Kidney (tissue), 14 donors: ENCODE data around the gene FOXK1. TPM values are rescaled to one million over a fixed set of nuclear protein-coding genes. Genes with fewer than 3 reads are reported as not detected.

Experiments
- DNase-seq, 5 donors: peaks; one replicate each; pipeline ENCODE4 v3.0.0-alpha.2; 2013 to 2020
- FAIRE-seq: peaks from 2 replicates; lab custom pipeline; 2012; peaks lifted over from hg19 to GRCh38; lab: Jason Lieb, UNC
- H3K27ac ChIP-seq, 2 donors: one replicate each; pipeline ENCODE4 v1.7.0; 2013; ENCODE audit warnings: low read depth in 2 of 2, low read length in 2 of 2, inconsistent platforms in 1 of 2
- H3K27me3 ChIP-seq: one replicate; pipeline ENCODE4 v1.7.1; 2013; ENCODE audit warnings: low read length, inconsistent platforms; ENCODE audit not compliant: control insufficient read depth, insufficient read depth
- H3K36me3 ChIP-seq, 3 donors: one replicate each; pipeline versions ENCODE4 v1.7.0 to v1.7.1; 2013; ENCODE audit warnings: low read length in 3 of 3, control low read depth in 1 of 3, inconsistent platforms in 1 of 3; ENCODE audit not compliant: insufficient read depth in 3 of 3, control insufficient read depth in 2 of 3
- H3K4me1 ChIP-seq, 3 donors: one replicate each; pipeline versions ENCODE4 v1.7.0 to v1.7.1; 2013; ENCODE audit warnings: low read length in 3 of 3, inconsistent platforms in 1 of 3, low read depth in 1 of 3; ENCODE audit not compliant: control insufficient read depth in 2 of 3, insufficient read depth in 2 of 3
- H3K4me3 ChIP-seq, 3 donors: one replicate each; pipeline versions ENCODE4 v1.7.0 to v1.8.1; 2013; ENCODE audit warnings: low read length in 3 of 3, control low read depth in 1 of 3, inconsistent platforms in 1 of 3
- H3K9ac ChIP-seq, 3 donors: one replicate each; pipeline versions ENCODE4 v1.7.0 to v1.7.1; 2013; ENCODE audit warnings: low read length in 3 of 3, control low read depth in 1 of 3, inconsistent platforms in 1 of 3
- H3K9me3 ChIP-seq, 3 donors: one replicate each; pipeline versions ENCODE4 v1.7.0 to v1.7.1; 2013; ENCODE audit warnings: low read length in 3 of 3, control low read depth in 1 of 3, inconsistent platforms in 1 of 3; ENCODE audit not compliant: control insufficient read depth in 2 of 3, insufficient read depth in 1 of 3
- intact Hi-C: fragments of 100-400 bp; cut with DNase I; formaldehyde crosslinking; loops from one replicate; pipeline ENCODE4 v1.11.1; 2022
- polyA plus RNA-seq: library from polyadenylated mRNA; stranded (reverse); fragments of 350-450 nt; fragmentation: Illumina TruSeq; extraction: RNeasy Lipid Tissue Mini Kit (QIAGEN cat#74804); gene quantifications from one replicate; pipeline ENCODE4 v1.2.3, GENCODE V29; 2014; ENCODE audit warnings: low read depth, low replicate concordance; ENCODE audit not compliant: insufficient read depth
- total RNA-seq: library from RNA; stranded (reverse); fragmentation: NEBNext Ultra II Directional; extraction: Animal tissue kit (Norgen Biotek cat#: 25700); gene quantifications from one replicate; pipeline ENCODE4 v1.2.1, GENCODE V29; 2021
- TF ChIP-seq, protein P1 (sequence below): IDR thresholded peaks from 3 replicates; pipeline ENCODE4 v1.5.1; 2012; ENCODE audit warnings: mild to moderate bottlenecking, moderate library complexity, borderline replicate concordance; ENCODE audit not compliant: insufficient read depth; ENCODE audit errors: extremely low read depth
- donor health status: control.
- donor health status: control.
- donor health status: control.
- donor health status: control.
- donor health status: control.
- donor health status: DM: yes; HTN: yes; CAD: no.
- donor health status: Normal renal cell carcinoma (clear cell type).

FOXK1 gene
- total and polyA plus RNA-seq, 2 donors from 2014 or later = 3.9 to 44.2 TPM

DNA sequence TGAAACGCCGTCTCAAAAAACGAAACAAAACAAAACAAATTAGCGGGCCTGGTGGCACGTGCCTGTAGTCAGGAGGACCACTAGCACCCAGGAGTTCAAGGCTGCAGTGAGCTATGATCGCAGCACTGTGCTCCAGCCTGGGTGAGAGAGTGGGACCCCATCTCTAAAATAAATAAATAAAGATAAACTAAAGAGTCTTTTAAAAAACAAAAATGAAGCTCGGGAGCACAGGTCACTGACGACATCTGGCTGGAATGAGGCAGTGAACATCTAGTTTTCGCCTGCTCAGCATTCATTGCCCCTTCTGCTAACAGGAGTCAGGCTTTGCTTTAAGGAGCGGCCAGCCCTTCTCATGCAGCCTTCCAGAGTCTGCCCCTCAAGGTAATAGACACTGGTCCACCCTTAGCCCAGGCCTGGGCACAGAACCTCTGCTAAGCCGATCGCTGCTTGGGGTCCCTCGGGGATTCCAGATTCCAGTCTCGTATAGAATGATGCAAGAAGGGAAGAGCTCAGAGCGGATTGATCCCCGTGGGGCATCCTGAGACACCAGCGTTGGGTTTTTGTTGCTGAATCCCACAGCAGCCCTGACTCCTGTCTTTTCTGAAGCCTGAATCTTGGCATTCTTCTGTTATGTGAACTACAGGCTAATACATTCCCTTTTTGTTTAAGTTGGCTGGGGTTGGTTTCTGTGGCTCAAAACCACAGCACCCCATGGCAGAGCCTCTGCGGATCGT, 14.2 kb upstream of the FOXK1 start:
- H3K9ac ChIP-seq = no peak overlapping the region
- FAIRE-seq (no peak), DNase-seq (peak in 2 of 5 donors; percentile 40 to 51)
- TF ChIP-seq, protein P1, sequence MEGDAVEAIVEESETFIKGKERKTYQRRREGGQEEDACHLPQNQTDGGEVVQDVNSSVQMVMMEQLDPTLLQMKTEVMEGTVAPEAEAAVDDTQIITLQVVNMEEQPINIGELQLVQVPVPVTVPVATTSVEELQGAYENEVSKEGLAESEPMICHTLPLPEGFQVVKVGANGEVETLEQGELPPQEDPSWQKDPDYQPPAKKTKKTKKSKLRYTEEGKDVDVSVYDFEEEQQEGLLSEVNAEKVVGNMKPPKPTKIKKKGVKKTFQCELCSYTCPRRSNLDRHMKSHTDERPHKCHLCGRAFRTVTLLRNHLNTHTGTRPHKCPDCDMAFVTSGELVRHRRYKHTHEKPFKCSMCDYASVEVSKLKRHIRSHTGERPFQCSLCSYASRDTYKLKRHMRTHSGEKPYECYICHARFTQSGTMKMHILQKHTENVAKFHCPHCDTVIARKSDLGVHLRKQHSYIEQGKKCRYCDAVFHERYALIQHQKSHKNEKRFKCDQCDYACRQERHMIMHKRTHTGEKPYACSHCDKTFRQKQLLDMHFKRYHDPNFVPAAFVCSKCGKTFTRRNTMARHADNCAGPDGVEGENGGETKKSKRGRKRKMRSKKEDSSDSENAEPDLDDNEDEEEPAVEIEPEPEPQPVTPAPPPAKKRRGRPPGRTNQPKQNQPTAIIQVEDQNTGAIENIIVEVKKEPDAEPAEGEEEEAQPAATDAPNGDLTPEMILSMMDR = no peak
- H3K4me1 ChIP-seq = no peaks in the 10 kb centered on the region
- no peaks in the 10 kb centered on the region for H3K9me3 ChIP-seq
- intact Hi-C loops = no loop called here
- no peaks in the 10 kb centered on the region for H3K36me3 ChIP-seq
- H3K4me3 ChIP-seq = no peak overlapping the region
- H3K27ac ChIP-seq = no peak overlapping the region
- H3K27me3 ChIP-seq = no peaks in the 10 kb centered on the region

DNA sequence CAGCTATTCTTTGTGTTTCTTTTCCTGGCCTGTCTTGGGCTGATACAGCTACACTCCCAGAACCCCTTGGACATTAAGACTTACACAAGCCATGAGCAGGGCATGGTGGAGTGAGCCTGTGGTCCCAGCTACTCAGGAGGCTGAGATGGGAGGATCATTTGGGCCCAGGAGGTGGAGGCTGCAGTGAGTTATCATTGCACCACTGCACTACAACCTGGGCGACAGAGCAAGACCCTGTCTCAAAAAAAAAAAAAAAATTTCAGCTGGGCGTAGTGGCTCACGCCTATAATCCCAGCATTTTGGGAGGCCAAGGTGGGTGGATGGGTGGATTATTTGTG, 13.6 kb upstream of the FOXK1 start:
- H3K27ac ChIP-seq = no peak overlapping the region
- intact Hi-C loops = no loop called here
- no peak for FAIRE-seq
- no peak overlapping the region for H3K9ac ChIP-seq
- TF ChIP-seq, protein P1 = no peak
- peak in 1 of 5 donors; percentile 29 for DNase-seq
- no peak overlapping the region for H3K4me3 ChIP-seq
- H3K36me3 ChIP-seq = no peaks in the 10 kb centered on the region
- H3K27me3 ChIP-seq = no peaks in the 10 kb centered on the region
- no peaks in the 10 kb centered on the region for H3K4me1 ChIP-seq
- H3K9me3 ChIP-seq = no peaks in the 10 kb centered on the region

GRCh38 chr7:4670791-4671190, 11.3 kb upstream of the FOXK1 start:
- DNase-seq (peak in 1 of 5 donors; percentile 5), FAIRE-seq (no peak)
- intact Hi-C loops = no loop called here
- Histone ChIP-seq H3K4me1 (no peaks in the 10 kb centered on the region), H3K36me3 (no peaks in the 10 kb centered on the region), H3K9ac (no peak overlapping the region), H3K9me3 (peaks cover 0 to 3% (median 0%) of the 10 kb centered on the region in 3 donors), H3K27ac (no peak overlapping the region), H3K4me3 (no peak overlapping the region), H3K27me3 (no peaks in the 10 kb centered on the region)
- TF ChIP-seq, protein P1 = no peak
